Subcutaneous abdominal adipose tissue (tissue), 5 donors: ENCODE data around the gene EML5.

ENCODE experiments used
- H3K27ac ChIP-seq: one replicate; pipeline ENCODE4 v1.7.0; 2013; ENCODE audit warnings: low read depth, mild to moderate bottlenecking, inconsistent platforms, low read length, moderate library complexity
- H3K27me3 ChIP-seq, 5 donors: one replicate each; pipeline ENCODE4 v1.7.0; 2013; ENCODE audit warnings: low read length in 5 of 5, inconsistent platforms in 1 of 5; ENCODE audit not compliant: control insufficient read depth in 5 of 5, insufficient read depth in 4 of 5
- H3K36me3 ChIP-seq, 5 donors: one replicate each; pipeline ENCODE4 v1.7.0; 2013; ENCODE audit warnings: low read length in 5 of 5; ENCODE audit not compliant: control insufficient read depth in 5 of 5, insufficient read depth in 5 of 5
- H3K4me1 ChIP-seq, 5 donors: one replicate each; pipeline ENCODE4 v1.7.0; 2013; ENCODE audit warnings: low read length in 5 of 5, mild to moderate bottlenecking in 3 of 5, moderate library complexity in 1 of 5; ENCODE audit not compliant: control insufficient read depth in 5 of 5, insufficient read depth in 5 of 5
- H3K4me3 ChIP-seq, 5 donors: one replicate each; pipeline ENCODE4 v1.7.0; 2013; ENCODE audit warnings: low read length in 5 of 5, low read depth in 1 of 5
- H3K9ac ChIP-seq, 5 donors: one replicate each; pipeline ENCODE4 v1.7.0; 2013; ENCODE audit warnings: low read length in 5 of 5, mild to moderate bottlenecking in 4 of 5, moderate library complexity in 3 of 5
- H3K9me3 ChIP-seq, 5 donors: one replicate each; pipeline ENCODE4 v1.7.0; 2013; ENCODE audit warnings: low read length in 5 of 5; ENCODE audit not compliant: control insufficient read depth in 5 of 5
- donor health status: healthy.
- donor health status: healthy.
- donor health status: healthy.
- donor health status: healthy.
- donor health status: healthy.

EML5 gene

DNA sequence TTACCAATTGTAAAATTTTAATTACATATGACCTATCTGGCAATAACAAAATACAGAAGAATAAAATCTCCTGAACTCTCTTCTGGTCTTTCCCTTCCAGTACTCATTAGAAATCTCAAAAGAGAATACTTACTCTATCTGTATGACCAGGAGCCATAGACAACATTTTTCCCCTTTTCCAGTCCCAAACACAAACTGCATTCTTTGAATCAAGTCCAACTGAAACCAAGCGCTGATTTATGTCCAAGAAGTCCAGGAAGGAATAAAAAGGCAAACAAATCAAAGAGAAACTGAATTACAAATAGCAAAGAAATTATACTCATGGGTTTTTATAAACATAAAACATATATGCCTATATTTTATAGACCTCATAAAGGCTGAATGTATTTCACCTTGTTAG, 46.7 kb downstream of the EML5 start:
- H3K9me3 ChIP-seq = no peaks in the 10 kb centered on the region
- H3K27ac ChIP-seq = no peak overlapping the region
- no peak overlapping the region for H3K9ac ChIP-seq
- H3K4me3 ChIP-seq = no peak overlapping the region
- H3K4me1 ChIP-seq = peaks cover 0 to 3% (median 0%) of the 10 kb centered on the region in 5 donors
- no peaks in the 10 kb centered on the region for H3K27me3 ChIP-seq
- no peaks in the 10 kb centered on the region for H3K36me3 ChIP-seq

DNA sequence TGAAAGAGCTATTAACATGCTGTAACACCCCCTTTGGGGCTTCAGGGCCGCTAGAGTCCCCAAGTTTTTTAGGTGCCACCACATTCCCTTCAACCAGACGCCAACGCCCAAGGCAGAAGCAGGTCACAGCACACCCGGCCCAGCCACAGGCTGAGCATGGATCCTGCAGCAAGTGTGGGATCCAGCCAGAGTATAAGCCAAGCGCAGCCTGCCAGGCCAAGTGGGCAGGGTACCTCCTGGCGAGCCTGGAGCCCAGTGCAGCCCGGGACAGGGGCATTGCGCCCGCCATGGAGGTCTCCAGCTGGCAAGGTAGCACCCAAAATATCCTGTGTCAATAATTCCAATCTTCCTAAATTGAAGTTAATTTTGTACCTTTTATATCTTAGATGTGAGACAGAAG, 55.5 kb downstream of the EML5 start:
- no peak overlapping the region for H3K27ac ChIP-seq
- no peaks in the 10 kb centered on the region for H3K36me3 ChIP-seq
- no peaks in the 10 kb centered on the region for H3K4me1 ChIP-seq
- H3K9ac ChIP-seq = no peak overlapping the region
- H3K4me3 ChIP-seq = no peak overlapping the region
- H3K9me3 ChIP-seq = no peaks in the 10 kb centered on the region
- H3K27me3 ChIP-seq = no peaks in the 10 kb centered on the region

DNA sequence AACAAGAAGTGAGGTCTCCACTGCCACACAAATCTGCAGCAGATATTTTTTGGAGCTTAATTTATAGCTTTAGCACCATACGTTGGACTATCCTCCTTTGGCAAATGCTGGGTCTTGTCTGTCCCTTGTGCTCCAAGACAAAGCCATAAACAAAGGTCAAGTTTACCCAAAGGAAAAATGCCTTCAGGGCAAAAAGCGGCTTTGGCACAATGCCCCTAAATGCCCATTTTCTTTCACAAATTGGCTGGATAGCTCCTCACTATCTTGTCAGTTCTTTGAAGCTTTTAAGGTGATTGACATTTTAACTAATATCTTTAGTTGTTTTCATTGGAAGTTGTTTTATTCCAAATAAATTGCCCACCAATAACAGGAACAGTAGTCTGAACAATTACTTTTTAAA, 59.6 kb downstream of the EML5 start:
- H3K27ac ChIP-seq = no peak overlapping the region
- H3K27me3 ChIP-seq = no peaks in the 10 kb centered on the region
- no peaks in the 10 kb centered on the region for H3K9me3 ChIP-seq
- H3K36me3 ChIP-seq = no peaks in the 10 kb centered on the region
- no peak overlapping the region for H3K9ac ChIP-seq
- no peaks in the 10 kb centered on the region for H3K4me1 ChIP-seq
- no peak overlapping the region for H3K4me3 ChIP-seq

DNA sequence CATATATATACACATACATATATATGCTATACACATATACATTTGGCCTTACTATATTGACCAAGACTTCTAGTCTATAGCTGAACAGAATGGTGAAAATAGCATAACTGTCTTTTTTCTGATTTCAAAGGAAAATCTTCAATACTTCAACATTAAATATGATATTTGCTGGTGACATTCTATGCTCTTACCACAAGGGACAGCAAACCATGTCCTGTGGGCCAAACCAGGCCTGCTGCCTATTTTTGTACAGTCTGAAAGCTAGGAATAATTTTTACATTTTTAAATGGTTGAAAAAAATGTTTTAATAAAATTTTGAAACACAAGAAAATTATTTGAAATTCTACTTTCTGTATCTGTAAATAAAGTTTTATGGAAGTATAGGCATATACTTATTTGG, 63.6 kb downstream of the EML5 start:
- H3K9me3 ChIP-seq = no peaks in the 10 kb centered on the region
- no peak overlapping the region for H3K4me3 ChIP-seq
- H3K27me3 ChIP-seq = no peaks in the 10 kb centered on the region
- no peaks in the 10 kb centered on the region for H3K4me1 ChIP-seq
- H3K27ac ChIP-seq = no peak overlapping the region
- H3K9ac ChIP-seq = no peak overlapping the region
- H3K36me3 ChIP-seq = no peaks in the 10 kb centered on the region

DNA sequence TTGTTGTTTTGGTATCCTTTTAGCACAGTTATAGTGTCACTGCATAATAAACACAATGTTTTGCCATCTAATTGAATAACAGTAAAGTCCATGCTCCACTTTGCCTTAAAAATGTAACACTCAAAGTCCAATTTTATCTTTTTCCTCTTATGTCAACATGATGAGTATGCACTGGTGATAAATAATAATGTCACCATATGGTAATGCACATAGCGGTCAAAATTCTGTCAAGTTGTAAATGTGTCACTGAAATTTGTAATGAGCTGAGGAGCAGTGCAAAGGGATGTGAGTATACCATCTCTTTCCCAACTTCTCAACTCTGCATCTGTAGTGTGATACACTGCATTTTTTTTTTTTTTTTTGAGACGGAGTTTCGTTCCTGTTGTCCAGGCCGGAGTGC, 65.7 kb downstream of the EML5 start:
- H3K27me3 ChIP-seq = no peaks in the 10 kb centered on the region
- no peak overlapping the region for H3K9ac ChIP-seq
- H3K36me3 ChIP-seq = no peaks in the 10 kb centered on the region
- H3K4me1 ChIP-seq = no peaks in the 10 kb centered on the region
- no peaks in the 10 kb centered on the region for H3K9me3 ChIP-seq
- H3K4me3 ChIP-seq = no peak overlapping the region
- H3K27ac ChIP-seq = no peak overlapping the region

DNA sequence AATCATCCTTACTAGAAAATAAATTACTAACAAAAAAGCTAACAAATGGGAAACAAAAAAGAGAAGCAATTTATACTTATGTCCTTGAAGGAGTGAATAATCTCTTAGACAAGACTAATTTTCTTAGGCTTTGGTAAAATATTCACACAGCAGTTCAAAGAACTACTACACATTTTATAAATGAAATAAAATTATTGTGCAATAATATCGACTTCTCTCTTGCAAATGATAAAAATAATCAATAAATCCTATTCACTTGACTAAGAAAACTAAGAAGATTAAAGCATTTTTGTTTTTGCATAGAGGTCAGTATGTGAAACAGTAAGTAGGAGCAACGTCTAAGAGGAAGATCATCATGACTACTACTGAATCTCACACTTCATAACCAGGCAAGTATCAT, 82.0 kb downstream of the EML5 start:
- Histone ChIP-seq H3K27ac (no peak overlapping the region), H3K36me3 (no peaks in the 10 kb centered on the region), H3K9me3 (no peaks in the 10 kb centered on the region), H3K27me3 (no peaks in the 10 kb centered on the region), H3K4me1 (no peaks in the 10 kb centered on the region), H3K9ac (no peak overlapping the region), H3K4me3 (no peak overlapping the region)

DNA sequence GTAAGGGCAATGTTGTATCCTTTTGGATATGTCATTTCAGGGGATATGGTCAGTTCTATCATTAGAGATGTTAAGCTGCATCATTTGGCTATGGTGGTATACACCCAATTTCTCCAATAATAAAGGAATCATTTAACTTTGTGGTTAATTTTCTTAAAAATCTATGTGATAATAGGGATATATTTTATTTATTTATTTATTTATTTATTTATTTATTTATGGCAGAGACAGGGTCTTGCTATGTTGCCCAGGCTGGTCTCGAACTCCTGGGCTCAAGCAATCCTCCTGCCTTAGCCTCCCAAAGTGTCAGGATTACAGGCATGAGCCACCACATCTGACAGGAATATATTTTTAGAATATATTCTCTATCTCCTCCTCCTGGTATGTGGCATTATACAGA, 85.7 kb downstream of the EML5 start:
- H3K9me3 ChIP-seq = no peaks in the 10 kb centered on the region
- H3K4me3 ChIP-seq = no peak overlapping the region
- H3K9ac ChIP-seq = no peak overlapping the region
- no peaks in the 10 kb centered on the region for H3K36me3 ChIP-seq
- no peaks in the 10 kb centered on the region for H3K27me3 ChIP-seq
- no peak overlapping the region for H3K27ac ChIP-seq
- no peaks in the 10 kb centered on the region for H3K4me1 ChIP-seq

DNA sequence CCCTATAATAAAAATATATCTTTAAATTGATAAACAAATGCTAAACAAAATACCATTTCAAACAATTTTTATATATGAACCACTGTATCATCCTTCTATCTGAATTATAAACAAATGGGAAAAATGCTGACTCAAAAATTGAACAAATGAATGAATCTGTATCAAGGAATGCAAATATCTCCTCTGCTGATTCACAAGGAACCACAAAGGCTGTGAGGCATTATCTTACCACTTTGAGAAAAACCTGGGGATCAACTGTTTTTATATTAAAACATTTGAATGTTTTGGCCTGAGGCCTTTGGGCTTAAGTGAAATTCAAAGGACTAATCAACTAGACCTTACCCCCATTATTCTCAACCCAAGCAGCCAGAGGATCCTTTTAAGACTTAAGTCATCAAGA, 86.3 kb downstream of the EML5 start:
- no peaks in the 10 kb centered on the region for H3K9me3 ChIP-seq
- no peaks in the 10 kb centered on the region for H3K36me3 ChIP-seq
- H3K4me3 ChIP-seq = no peak overlapping the region
- H3K27me3 ChIP-seq = no peaks in the 10 kb centered on the region
- no peak overlapping the region for H3K27ac ChIP-seq
- H3K9ac ChIP-seq = no peak overlapping the region
- H3K4me1 ChIP-seq = no peaks in the 10 kb centered on the region

DNA sequence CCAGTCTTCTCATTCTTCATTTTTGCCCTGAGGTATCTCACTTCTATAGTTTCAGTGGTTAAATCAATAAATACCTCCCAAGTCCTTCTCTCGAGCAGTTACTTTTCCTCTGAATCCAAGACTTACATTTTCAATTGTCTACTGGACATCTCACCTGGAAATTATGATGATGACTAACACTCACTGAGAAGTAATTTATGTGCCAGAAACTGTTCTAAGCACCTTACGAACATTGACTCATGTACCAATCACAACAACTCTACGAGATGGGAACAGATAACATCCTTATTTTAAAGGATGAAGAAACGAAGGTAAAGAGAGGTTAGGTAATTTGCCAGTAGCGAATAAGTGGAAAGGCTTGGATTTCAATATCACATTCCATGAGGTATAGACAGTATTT, 94.1 kb downstream of the EML5 start:
- no peaks in the 10 kb centered on the region for H3K27me3 ChIP-seq
- H3K27ac ChIP-seq = no peak overlapping the region
- H3K4me3 ChIP-seq = no peak overlapping the region
- H3K4me1 ChIP-seq = no peaks in the 10 kb centered on the region
- H3K9ac ChIP-seq = no peak overlapping the region
- no peaks in the 10 kb centered on the region for H3K9me3 ChIP-seq
- H3K36me3 ChIP-seq = no peaks in the 10 kb centered on the region

DNA sequence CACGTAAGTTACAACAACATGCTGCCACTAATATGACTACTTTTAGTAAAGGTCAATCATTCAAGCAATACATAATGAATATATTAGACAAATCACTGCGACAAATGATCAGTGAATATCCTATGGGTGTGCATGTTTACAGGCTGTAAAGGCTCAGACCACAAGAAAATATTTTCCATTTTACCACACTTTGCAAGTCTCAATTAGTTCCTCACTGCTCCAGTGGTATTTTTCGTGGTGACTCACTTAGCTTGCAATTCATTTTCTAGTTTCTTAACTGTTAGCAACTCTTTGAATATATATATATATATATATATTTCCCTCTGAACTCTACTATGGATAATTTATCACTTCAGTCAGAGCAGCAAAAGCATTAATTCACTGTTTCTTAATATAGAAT, 96.9 kb downstream of the EML5 start:
- Histone ChIP-seq H3K4me3 (no peak overlapping the region), H3K9ac (no peak overlapping the region), H3K27me3 (no peaks in the 10 kb centered on the region), H3K27ac (no peak overlapping the region), H3K4me1 (no peaks in the 10 kb centered on the region), H3K9me3 (no peaks in the 10 kb centered on the region), H3K36me3 (no peaks in the 10 kb centered on the region)

DNA sequence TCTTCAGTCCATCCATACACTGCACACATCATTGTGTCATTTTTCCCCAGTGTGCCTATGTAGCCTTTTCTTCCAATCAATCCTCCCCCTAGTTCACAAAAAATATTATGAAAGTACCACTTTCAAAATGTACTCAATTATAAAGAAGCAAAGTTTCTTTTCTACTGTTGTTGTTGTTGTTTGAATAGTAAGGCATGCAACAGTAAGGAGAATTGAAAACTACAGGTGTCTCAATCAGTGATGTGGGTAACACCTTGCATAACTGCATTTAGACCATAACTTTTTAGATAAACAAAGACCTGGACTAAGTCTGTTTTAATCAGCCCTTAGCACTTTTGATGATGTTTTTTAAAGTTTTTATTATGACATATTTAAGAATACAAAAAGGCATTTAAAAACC, 104.4 kb downstream of the EML5 start:
- Histone ChIP-seq H3K27ac (no peak overlapping the region), H3K9me3 (no peaks in the 10 kb centered on the region), H3K27me3 (no peaks in the 10 kb centered on the region), H3K4me1 (no peaks in the 10 kb centered on the region), H3K36me3 (no peaks in the 10 kb centered on the region), H3K9ac (no peak overlapping the region), H3K4me3 (no peak overlapping the region)
